HL-60 (cell line): ENCODE data around the gene PKN2.

Source experiments
- DNase-seq, 2 experiments: peaks; one replicate each; pipeline ENCODE4 v3.0.0-alpha.2; 2010 to 2020; ENCODE audit warnings: low read depth in 1 of 2, low spot score in 1 of 2
- H3K27ac ChIP-seq: fragments of 250-450 bp; sonication (Bioruptor Pico); replicated peaks from 2 replicates; pipeline ENCODE4 v1.5.1; 2020; ENCODE audit warnings: mild to moderate bottlenecking, moderate library complexity
- H3K27me3 ChIP-seq: fragments of 250-450 bp; sonication (Bioruptor Pico); 2 replicates; pipeline ENCODE4 v1.5.1; 2021; ENCODE audit warnings: mild to moderate bottlenecking, moderate library complexity; ENCODE audit not compliant: insufficient read depth, poor library complexity, severe bottlenecking
- H3K4me3 ChIP-seq: replicated peaks from 2 replicates; pipeline ENCODE4 v1.5.1; 2011; ENCODE audit warnings: mild to moderate bottlenecking, control low read depth, low read length; ENCODE audit not compliant: insufficient read depth
- CTCF ChIP-seq: IDR thresholded peaks from one replicate; pipeline ENCODE4 v1.5.1; 2011; ENCODE audit warnings: low read length, control low read depth, inconsistent platforms; ENCODE audit not compliant: insufficient read depth
- GABPA ChIP-seq: IDR thresholded peaks from 2 replicates; pipeline ENCODE4 v1.6.1; 2012; ENCODE audit warnings: low read depth
- POLR2AphosphoS5 ChIP-seq: IDR thresholded peaks from 2 replicates; pipeline ENCODE4 v1.6.1; 2012; ENCODE audit warnings: low read depth
- REST ChIP-seq: IDR thresholded peaks from 2 replicates; pipeline ENCODE4 v1.6.1; 2012; ENCODE audit warnings: low read depth; ENCODE audit not compliant: insufficient replicate concordance
- SPI1 ChIP-seq: IDR thresholded peaks from 2 replicates; pipeline ENCODE4 v1.6.1; 2012; ENCODE audit warnings: low read depth, mild to moderate bottlenecking, borderline replicate concordance

The PKN2 gene

GRCh38 chr1:88744142-88744541 lies 60.1 kb downstream of the PKN2 start:
- no peak for DNase-seq
- no peaks in the 10 kb centered on the region for H3K27me3 ChIP-seq

GRCh38 chr1:88746916-88747315 lies 62.8 kb downstream of the PKN2 start:
- H3K4me3 ChIP-seq, result no peak overlapping the region
- DNase-seq, result no peak
- H3K27me3 ChIP-seq, result no peaks in the 10 kb centered on the region
- TF ChIP-seq POLR2AphosphoS5 (no peak), REST (no peak), CTCF (no peak), GABPA (no peak), SPI1 (no peak)
- no peak overlapping the region for H3K27ac ChIP-seq

More at GRCh38 chr1:88744142-88744541, 60.1 kb downstream of the PKN2 start:
- no peak for TF ChIP-seq REST
- no peak for TF ChIP-seq POLR2AphosphoS5
- no peak for TF ChIP-seq CTCF
- no peak for TF ChIP-seq SPI1
- no peak overlapping the region for H3K27ac ChIP-seq
- H3K4me3 ChIP-seq, result no peak overlapping the region

- H3K27ac ChIP-seq, result no peak overlapping the region
- H3K4me3 ChIP-seq, result no peak overlapping the region
- TF ChIP-seq POLR2AphosphoS5, result no peak
- no peak for TF ChIP-seq CTCF
- no peak for TF ChIP-seq SPI1
- no peak for TF ChIP-seq GABPA
- TF ChIP-seq REST, result no peak
- H3K27me3 ChIP-seq, result no peaks in the 10 kb centered on the region
- no peak for DNase-seq
These were observed 67.6 kb downstream of the PKN2 start for GRCh38 chr1:88751714-88752113.
